Nephron progenitor cell (in vitro differentiated cells): ENCODE results near the gene GABARAPL2.

ENCODE experiments used
- DNase-seq: peaks from one replicate; pipeline ENCODE4 v3.0.0; 2021
- H3K27ac Mint-ChIP-seq: 2 replicates; pipeline ENCODE4 v1.8.0; 2021; ENCODE audit warnings: mild to moderate bottlenecking, moderate library complexity, mixed read lengths
- H3K27me3 Mint-ChIP-seq: 2 replicates; pipeline ENCODE4 v1.8.0; 2021; ENCODE audit warnings: mild to moderate bottlenecking, low read depth, mixed read lengths; ENCODE audit not compliant: poor library complexity
- H3K36me3 Mint-ChIP-seq: 2 replicates; pipeline ENCODE4 v1.8.0; 2021; ENCODE audit warnings: low read depth, mixed read lengths
- H3K4me1 Mint-ChIP-seq: 2 replicates; pipeline ENCODE4 v1.8.0; 2021; ENCODE audit warnings: mixed read lengths
- H3K4me3 Mint-ChIP-seq: 2 replicates; pipeline ENCODE4 v1.8.0; 2021; ENCODE audit warnings: mild to moderate bottlenecking, moderate library complexity, mixed read lengths
- H3K9me3 Mint-ChIP-seq: 2 replicates; pipeline ENCODE4 v1.8.0; 2021; ENCODE audit warnings: mild to moderate bottlenecking, moderate library complexity, mixed read lengths
- TF ChIP-seq, protein P1 (sequence below): fragments of 200-600 bp; sonication (generic); IDR thresholded peaks from 2 replicates; pipeline ENCODE4 v1.5.0; 2021; ENCODE audit warnings: antibody characterized with exemption

Gene GABARAPL2

DNA sequence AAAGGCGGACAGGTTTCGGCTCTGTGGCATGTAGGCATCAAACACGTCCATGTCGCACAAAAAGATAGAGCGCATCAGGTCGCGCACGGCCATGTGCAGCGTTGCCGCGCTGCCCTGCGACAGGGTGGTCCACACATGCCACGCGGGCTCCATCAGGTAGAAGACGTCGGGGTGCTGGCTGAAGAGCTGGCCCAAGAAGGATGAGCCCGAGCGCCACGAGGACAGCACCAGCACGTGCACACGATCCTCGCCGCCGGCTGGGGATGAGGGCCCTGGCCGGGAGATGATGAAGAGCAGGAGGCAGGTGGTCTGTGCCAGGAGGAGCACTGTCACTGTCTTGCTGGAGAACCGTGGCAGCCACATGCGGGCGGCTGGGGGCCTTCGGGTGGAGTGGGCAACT lies 36.2 kb upstream of the GABARAPL2 start:
- no peak overlapping the region for H3K4me3 Mint-ChIP-seq
- TF ChIP-seq, protein P1, sequence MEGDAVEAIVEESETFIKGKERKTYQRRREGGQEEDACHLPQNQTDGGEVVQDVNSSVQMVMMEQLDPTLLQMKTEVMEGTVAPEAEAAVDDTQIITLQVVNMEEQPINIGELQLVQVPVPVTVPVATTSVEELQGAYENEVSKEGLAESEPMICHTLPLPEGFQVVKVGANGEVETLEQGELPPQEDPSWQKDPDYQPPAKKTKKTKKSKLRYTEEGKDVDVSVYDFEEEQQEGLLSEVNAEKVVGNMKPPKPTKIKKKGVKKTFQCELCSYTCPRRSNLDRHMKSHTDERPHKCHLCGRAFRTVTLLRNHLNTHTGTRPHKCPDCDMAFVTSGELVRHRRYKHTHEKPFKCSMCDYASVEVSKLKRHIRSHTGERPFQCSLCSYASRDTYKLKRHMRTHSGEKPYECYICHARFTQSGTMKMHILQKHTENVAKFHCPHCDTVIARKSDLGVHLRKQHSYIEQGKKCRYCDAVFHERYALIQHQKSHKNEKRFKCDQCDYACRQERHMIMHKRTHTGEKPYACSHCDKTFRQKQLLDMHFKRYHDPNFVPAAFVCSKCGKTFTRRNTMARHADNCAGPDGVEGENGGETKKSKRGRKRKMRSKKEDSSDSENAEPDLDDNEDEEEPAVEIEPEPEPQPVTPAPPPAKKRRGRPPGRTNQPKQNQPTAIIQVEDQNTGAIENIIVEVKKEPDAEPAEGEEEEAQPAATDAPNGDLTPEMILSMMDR, result no peak
- H3K27me3 Mint-ChIP-seq, result peaks cover 4% of the 10 kb centered on the region
- no peaks in the 10 kb centered on the region for H3K9me3 Mint-ChIP-seq
- H3K36me3 Mint-ChIP-seq, result peaks cover 12% of the 10 kb centered on the region
- no peak for DNase-seq
- H3K27ac Mint-ChIP-seq, result no peak overlapping the region
- H3K4me1 Mint-ChIP-seq, result peaks cover 4% of the 10 kb centered on the region

DNA sequence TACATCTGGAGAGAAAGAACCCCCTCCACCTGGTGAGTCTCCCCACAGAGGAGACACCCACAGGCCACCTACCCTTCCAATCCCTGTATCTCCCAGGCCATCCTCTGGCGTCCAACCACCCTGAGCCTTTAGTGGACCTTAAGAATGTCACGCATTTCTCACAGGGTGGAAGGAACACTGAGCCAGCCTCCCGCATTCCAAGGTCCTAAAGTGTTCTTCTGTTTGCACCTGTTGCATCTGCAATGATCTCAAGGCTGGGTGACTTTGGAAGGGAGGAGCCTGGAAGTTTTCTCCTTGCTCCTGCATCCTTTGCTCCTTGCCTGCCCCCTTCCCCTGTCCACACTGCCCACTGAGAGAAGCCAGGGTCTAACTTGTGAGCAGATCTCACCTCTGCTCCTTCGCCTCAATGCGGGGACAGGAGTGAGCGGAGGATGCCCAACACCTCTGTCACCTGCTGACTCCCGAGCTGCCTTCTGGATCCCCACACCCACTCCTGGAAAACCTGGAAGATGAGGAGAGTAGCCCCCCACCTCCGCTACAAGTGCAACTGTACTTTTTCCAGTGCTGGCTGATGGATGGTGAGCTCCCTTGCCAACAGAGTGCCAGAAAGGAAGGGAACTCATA lies 33.9 kb upstream of the GABARAPL2 start:
- Mint-ChIP-seq H3K4me1 (peaks cover 4% of the 10 kb centered on the region), H3K9me3 (no peaks in the 10 kb centered on the region), H3K36me3 (no peaks in the 10 kb centered on the region), H3K4me3 (no peak overlapping the region), H3K27me3 (no peaks in the 10 kb centered on the region), H3K27ac (peak overlapping the region; percentile 29)
- TF ChIP-seq, protein P1, result no peak
- DNase-seq, result no peak

GRCh38 chr16:75532791-75533190 lies 33.4 kb upstream of the GABARAPL2 start:
- H3K27me3 Mint-ChIP-seq, result no peaks in the 10 kb centered on the region
- H3K4me1 Mint-ChIP-seq, result peaks cover 4% of the 10 kb centered on the region
- TF ChIP-seq, protein P1, result no peak
- no peak overlapping the region for H3K4me3 Mint-ChIP-seq
- DNase-seq, result no peak
- H3K36me3 Mint-ChIP-seq, result no peaks in the 10 kb centered on the region
- H3K27ac Mint-ChIP-seq, result no peak overlapping the region
- no peaks in the 10 kb centered on the region for H3K9me3 Mint-ChIP-seq

GRCh38 chr16:75534560-75535205 lies 31.5 kb upstream of the GABARAPL2 start:
- DNase-seq, result no peak
- TF ChIP-seq, protein P1, result no peak
- H3K4me3 Mint-ChIP-seq, result no peak overlapping the region
- no peaks in the 10 kb centered on the region for H3K27me3 Mint-ChIP-seq
- peak overlapping the region; percentile 83 for H3K27ac Mint-ChIP-seq
- H3K4me1 Mint-ChIP-seq, result peaks cover 4% of the 10 kb centered on the region
- no peaks in the 10 kb centered on the region for H3K9me3 Mint-ChIP-seq
- no peaks in the 10 kb centered on the region for H3K36me3 Mint-ChIP-seq

- no peak overlapping the region for H3K27ac Mint-ChIP-seq
- TF ChIP-seq, protein P1, result no peak
- no peak for DNase-seq
- peaks cover 6% of the 10 kb centered on the region for H3K36me3 Mint-ChIP-seq
- H3K4me1 Mint-ChIP-seq, result peaks cover 4% of the 10 kb centered on the region
- H3K4me3 Mint-ChIP-seq, result no peak overlapping the region
- no peaks in the 10 kb centered on the region for H3K27me3 Mint-ChIP-seq
- H3K9me3 Mint-ChIP-seq, result no peaks in the 10 kb centered on the region
Observed at GRCh38 chr16:75535211-75535843, 30.9 kb upstream of the GABARAPL2 start.
